HUES64 (cell line): Measurements from ENCODE around the gene AFAP1.
"Not testable (repeated sequence)": the region's sequence is repeated elsewhere in the genome, so short reads cannot be mapped to it uniquely, and the experiment has no call there.

ENCODE experiments used
- H3K27ac ChIP-seq: 2 replicates; pipeline ENCODE4 v1.7.0; 2013; ENCODE audit warnings: low read depth, low read length, inconsistent platforms
- H3K27me3 ChIP-seq: 2 replicates; pipeline ENCODE4 v1.6.1; 2013; ENCODE audit warnings: mild to moderate bottlenecking, low read length; ENCODE audit not compliant: insufficient read depth
- H3K36me3 ChIP-seq: 2 replicates; pipeline ENCODE4 v1.6.1; 2013; ENCODE audit warnings: mild to moderate bottlenecking, low read length; ENCODE audit not compliant: insufficient read depth
- H3K4me1 ChIP-seq: 2 replicates; pipeline ENCODE4 v1.6.1; 2013; ENCODE audit warnings: mild to moderate bottlenecking, low read length, moderate library complexity; ENCODE audit not compliant: insufficient read depth
- H3K4me3 ChIP-seq: 2 replicates; pipeline ENCODE4 v1.5.1; 2013; ENCODE audit warnings: mild to moderate bottlenecking, low read length, moderate library complexity
- H3K9ac ChIP-seq: 2 replicates; pipeline ENCODE4 v1.6.1; 2013; ENCODE audit warnings: mild to moderate bottlenecking, low read depth, low read length
- H3K9me3 ChIP-seq: 2 replicates; pipeline ENCODE4 v1.6.1; 2013; ENCODE audit warnings: low read depth, low read length; ENCODE audit not compliant: insufficient read depth
- WGBS: fragments of 150-250, 120-280 bp; methylation state at CpG from one replicate; pipeline ENCODE4 v1.1.7; 2013; ENCODE audit warnings: missing lambda C conversion rate; 5-methylcytosine and 5-hydroxymethylcytosine counted together

The AFAP1 gene

DNA sequence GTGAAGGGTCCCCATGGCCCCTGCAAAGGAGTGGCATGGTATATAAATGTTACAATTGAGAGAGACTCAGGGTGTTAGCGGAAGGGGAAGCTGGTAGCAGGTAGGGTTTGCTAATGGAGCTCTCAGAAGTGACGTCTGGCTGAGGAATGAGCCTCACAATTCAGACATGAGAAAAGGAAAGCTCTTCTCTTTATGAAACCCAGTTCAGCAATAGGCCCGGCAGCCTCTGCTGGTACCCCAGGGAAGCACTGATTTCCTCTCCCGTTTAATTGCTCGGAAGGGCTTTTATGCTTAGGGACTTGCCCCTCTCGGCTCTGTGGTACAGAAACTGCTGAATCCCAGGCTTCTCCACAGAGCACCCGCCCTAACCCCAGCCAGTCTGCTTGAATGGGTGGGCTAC lies 19.4 kb upstream of the AFAP1 start:
- Histone ChIP-seq H3K4me1 (peaks cover 12% of the 10 kb centered on the region), H3K27ac (no peak overlapping the region), H3K9ac (no peak overlapping the region), H3K36me3 (no peaks in the 10 kb centered on the region), H3K9me3 (no peaks in the 10 kb centered on the region), H3K4me3 (no peak overlapping the region), H3K27me3 (no peaks in the 10 kb centered on the region)
- 79% methylated on average over 7 of the region's 7 CpGs for WGBS

DNA sequence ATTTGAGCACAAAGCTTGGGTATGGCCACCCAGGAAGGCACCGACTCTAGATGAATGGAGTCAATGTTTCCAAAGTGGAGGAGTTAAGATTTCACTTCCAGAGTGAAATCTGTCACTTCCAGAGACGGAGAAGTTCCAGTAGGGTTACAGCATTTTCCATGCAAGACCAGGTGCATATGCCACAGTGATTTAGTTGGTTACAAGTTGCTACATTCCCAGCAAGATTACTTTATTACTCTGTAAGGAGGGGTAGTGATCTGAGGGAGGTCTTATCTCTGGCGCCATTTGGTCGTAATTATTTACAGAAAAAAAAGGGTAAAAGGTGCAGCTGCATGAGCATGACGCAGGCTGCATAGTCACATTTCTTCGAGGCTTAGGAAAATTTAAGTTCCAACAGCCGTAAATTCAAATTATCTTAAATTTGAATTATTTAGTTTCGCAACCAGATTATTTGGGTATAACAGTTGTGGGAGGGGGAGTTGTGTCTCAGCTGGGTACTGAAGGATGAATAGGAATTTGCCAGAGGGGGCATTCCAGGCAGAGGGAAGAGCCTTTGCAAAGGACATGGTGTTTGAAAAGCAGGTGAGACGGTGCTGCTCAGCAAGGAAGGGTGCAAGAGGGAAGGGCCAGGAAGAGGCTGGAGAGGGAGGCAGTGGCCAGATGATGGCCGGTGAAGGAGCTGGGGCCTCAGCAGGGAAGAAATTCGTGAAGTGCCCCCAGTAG lies 17.4 kb upstream of the AFAP1 start:
- 85% methylated on average over 11 of the region's 11 CpGs for WGBS
- Histone ChIP-seq H3K9me3 (no peaks in the 10 kb centered on the region), H3K9ac (no peak overlapping the region), H3K4me3 (no peak overlapping the region), H3K27me3 (no peaks in the 10 kb centered on the region), H3K36me3 (no peaks in the 10 kb centered on the region), H3K4me1 (peaks cover 12% of the 10 kb centered on the region), H3K27ac (no peak overlapping the region)

DNA sequence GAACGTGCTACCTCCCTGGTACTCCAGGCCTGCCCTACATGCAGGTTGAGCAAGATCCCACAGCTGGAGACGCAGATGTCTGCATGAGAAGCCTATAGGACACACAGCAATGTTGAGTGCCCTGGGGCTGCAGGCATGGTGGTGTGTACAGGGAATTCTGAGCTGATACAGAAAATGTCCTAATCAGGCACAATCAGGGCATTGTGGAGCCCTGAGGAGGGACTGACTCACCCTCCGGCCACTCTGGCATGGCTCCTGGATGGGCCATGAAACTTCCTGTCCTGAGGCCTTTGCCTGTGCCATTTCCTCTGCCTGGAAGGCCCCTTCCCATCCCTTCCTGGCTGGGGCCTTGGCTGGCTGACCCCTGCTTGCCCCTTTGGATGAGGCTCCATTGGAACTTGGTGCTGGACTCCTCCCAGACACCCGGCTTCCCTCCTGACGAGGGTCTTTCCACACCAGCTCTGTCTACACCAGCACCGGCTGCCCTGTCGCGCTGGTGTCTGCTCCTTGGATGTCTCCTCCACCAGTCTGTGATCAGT lies 16.7 kb upstream of the AFAP1 start:
- Histone ChIP-seq H3K9me3 (no peaks in the 10 kb centered on the region), H3K4me3 (no peak overlapping the region), H3K4me1 (peaks cover 12% of the 10 kb centered on the region), H3K27me3 (no peaks in the 10 kb centered on the region), H3K9ac (no peak overlapping the region), H3K36me3 (no peaks in the 10 kb centered on the region), H3K27ac (no peak overlapping the region)
- WGBS = 85% methylated on average over 8 of the region's 8 CpGs

DNA sequence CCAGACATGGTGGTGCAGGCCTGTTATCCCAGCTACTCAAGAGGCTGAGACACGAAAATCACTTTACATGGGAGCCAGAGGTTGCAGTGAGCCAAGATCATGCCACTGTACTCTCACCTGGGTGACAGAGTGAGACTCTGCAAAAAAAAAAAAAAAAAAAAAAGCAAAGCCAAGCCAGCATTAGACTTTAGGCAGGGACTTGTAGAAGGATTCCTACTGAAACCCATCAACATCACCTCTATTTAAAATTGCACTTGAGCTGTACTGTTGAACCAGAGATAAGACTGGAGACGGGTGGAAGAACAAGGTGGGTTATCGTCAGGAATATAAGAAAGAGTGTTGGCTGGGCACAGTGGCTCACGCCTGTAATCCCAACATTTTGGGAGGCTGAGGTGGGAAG lies 15.7 kb upstream of the AFAP1 start:
- WGBS = 94% methylated on average over 4 of the region's 4 CpGs
- no peaks in the 10 kb centered on the region for H3K27me3 ChIP-seq
- no peak overlapping the region for H3K4me3 ChIP-seq
- no peaks in the 10 kb centered on the region for H3K36me3 ChIP-seq
- H3K27ac ChIP-seq = no peak overlapping the region
- peaks cover 3% of the 10 kb centered on the region for H3K4me1 ChIP-seq
- H3K9me3 ChIP-seq = no peaks in the 10 kb centered on the region
- H3K9ac ChIP-seq = no peak overlapping the region

DNA sequence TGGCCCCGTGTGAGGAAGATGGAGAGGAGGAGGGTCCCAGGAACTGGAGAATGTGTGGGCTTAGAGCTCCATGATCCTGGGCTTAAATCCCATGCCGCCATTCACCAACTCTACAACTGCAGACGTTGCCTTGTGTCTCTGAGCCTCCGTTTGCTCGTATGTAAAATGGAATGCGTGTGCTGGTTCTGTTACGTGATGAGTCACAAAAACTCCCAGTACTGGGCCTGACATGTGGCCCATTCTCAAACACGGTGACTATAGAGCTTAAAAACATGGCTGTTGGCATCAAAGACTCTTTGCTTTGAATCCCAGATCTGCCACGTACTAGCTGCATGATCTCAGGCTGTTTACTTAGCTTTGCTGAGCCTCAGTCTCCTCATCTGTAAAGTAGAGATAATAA lies 13.0 kb upstream of the AFAP1 start:
- H3K27me3 ChIP-seq = no peaks in the 10 kb centered on the region
- no peaks in the 10 kb centered on the region for H3K9me3 ChIP-seq
- H3K4me3 ChIP-seq = no peak overlapping the region
- H3K27ac ChIP-seq = no peak overlapping the region
- peaks cover 3% of the 10 kb centered on the region; the same call in 1 of the 2 replicates for H3K4me1 ChIP-seq
- WGBS = 95% methylated on average over 9 of the region's 9 CpGs
- no peaks in the 10 kb centered on the region for H3K36me3 ChIP-seq
- H3K9ac ChIP-seq = no peak overlapping the region

DNA sequence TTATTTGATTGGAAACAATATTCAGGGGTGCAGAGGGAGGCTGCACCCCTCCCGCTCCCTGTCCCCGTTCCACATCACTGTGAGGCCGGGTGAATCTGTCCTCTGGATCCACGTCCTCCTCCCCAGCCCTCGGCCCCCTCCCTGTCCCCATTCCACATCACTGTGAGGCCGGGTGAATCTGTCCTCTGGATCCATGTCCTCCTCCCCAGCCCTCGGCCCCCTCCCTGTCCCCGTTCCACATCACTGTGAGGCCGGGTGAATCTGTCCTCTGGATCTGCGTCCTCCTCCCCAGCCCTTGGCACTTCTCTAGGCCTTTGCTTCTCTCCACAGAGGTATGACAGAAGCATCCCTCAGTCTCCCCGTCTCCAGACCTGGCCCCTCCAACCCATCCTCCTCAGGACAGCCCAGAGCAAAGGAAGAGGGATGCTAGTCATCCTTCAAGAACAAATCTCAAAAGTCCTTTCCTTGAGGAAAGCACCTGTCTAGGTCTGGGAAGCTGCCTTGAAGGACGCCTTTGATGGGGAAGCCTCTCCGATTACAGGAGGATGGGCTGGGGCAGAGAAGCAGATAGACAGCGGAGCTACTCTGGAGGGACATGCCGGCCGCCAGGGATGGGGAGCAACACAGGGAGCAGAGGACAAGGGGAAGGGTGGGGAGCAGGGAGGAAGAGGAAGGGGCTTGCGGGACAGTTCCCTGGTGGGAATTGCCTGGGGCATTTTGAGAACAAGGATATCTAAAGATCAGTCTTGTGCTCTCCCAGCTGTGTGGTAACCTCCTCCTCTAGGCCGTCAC lies 10.8 kb upstream of the AFAP1 start:
- no peaks in the 10 kb centered on the region for H3K27me3 ChIP-seq
- no peaks in the 10 kb centered on the region for H3K36me3 ChIP-seq
- no peak overlapping the region for H3K4me3 ChIP-seq
- H3K9me3 ChIP-seq = no peaks in the 10 kb centered on the region
- H3K4me1 ChIP-seq = no peaks in the 10 kb centered on the region
- WGBS = 89% methylated on average over 18 of the region's 18 CpGs
- no peak overlapping the region for H3K27ac ChIP-seq
- H3K9ac ChIP-seq = no peak overlapping the region

DNA sequence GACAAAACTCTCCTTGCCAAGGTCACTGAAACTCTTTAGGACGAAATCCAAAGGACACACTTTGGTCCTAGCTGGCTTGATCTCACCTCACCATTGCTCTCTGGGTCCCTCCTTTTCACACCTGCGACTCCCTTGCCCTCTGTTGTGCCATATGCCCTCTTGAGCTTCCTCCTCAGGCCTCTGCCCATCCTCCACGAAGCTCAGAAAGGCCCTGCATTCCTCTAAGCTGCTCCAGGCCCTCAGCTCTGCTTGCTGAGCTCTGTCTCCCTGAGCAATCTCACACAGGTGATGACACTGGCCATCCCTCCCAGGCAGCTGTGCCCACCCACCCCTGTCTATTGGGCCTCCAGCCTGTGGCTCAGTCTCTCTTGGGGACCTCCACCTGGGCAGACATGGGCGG lies 10.1 kb upstream of the AFAP1 start:
- 83% methylated on average over 4 of the region's 4 CpGs for WGBS
- H3K9me3 ChIP-seq = no peaks in the 10 kb centered on the region
- no peak overlapping the region for H3K27ac ChIP-seq

DNA sequence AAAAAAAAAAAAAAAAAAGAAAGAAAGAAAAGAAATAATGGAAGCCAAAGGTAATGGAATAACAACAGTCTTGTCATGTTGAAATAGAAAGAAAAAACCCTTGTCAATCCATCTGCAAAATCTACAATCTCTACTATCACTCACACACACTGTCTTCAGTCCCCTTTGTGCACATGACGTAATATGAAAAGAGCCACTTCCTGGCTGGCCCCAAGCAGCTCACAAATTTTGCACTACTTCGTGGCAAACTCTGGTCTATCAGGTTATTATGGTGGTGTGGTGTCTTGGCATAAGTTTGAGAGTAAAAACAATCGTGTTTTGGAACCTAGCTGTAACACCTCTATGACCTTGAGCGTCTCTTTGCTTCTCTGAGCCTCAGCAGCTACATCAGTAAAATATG lies 8.3 kb upstream of the AFAP1 start:
- Histone ChIP-seq H3K9me3 (no peaks in the 10 kb centered on the region), H3K9ac (no peak overlapping the region), H3K4me1 (no peaks in the 10 kb centered on the region), H3K4me3 (no peak overlapping the region), H3K36me3 (no peaks in the 10 kb centered on the region), H3K27me3 (no peaks in the 10 kb centered on the region), H3K27ac (no peak overlapping the region)
- 90% methylated on average over 4 of the region's 4 CpGs for WGBS

More for the DNA sequence above, 10.1 kb upstream of the AFAP1 start:
- Histone ChIP-seq H3K4me1 (no peaks in the 10 kb centered on the region), H3K27me3 (no peaks in the 10 kb centered on the region), H3K36me3 (no peaks in the 10 kb centered on the region), H3K9ac (no peak overlapping the region), H3K4me3 (no peak overlapping the region)

DNA sequence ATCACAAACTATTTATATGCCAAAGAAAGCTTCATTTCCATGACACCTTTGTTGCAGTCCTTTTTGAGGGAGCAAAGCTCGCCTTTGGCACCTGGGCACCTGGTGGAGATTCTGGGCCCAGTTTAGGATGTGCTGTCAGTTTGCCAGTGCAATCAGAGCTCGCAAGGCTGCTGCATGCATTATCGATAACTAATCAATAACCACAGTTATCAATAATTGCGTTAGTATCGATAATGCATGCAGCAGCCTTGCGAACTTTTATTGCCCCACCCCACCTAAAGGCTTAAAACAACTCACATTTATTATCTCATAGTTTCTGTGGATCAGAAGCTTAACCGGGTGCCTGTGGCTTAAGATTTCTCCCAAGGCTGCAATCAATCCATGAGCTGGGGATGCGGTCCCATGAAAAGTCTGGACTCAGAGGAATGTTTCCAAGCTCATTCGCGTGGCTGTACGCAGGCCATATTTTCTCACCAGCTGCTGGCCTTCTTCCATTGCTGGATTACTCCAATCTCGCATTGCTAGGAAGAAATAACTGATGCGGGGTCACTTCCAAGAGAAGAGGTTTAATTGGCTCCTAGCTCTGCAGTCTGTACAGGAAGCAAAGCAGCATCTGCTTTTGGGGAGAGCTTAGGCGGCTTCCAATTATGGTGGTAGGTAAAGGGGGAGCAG lies 6.2 kb upstream of the AFAP1 start:
- no peak overlapping the region for H3K4me3 ChIP-seq
- WGBS = 91% methylated on average over 14 of the region's 14 CpGs
- no peak overlapping the region for H3K27ac ChIP-seq

DNA sequence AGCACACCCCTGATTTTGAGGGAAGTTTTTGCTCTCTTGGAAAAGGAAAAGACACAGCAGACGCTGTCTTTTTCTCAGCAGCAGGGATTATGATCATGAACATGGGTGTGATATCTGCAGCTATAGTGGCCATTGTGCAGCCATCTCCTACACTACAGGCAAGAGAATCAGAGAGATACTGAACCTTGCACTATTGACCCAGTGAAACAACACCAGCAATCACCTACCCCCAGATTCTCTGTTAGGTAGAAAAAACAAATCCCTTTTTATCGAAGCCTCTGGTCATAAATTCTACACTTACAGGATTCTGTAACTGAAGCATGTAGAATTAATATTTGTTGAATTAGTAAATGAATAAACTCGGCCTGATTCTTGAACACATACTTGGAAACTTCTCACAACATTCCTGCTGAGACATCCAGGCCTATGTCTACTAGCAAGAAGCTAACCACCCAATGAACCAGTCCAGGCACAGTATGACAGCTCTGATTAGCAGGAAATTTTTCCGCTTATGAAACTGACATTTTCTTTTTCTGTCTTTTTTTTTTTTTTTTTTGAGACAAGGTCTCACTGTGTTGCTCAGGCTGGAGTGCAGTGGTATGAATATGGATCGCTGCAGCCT lies 5.0 kb upstream of the AFAP1 start:
- WGBS = 98% methylated on average over 5 of the region's 5 CpGs

More for the DNA sequence above, 6.2 kb upstream of the AFAP1 start:
- H3K36me3 ChIP-seq = no peaks in the 10 kb centered on the region
- H3K27me3 ChIP-seq = no peaks in the 10 kb centered on the region
- H3K9me3 ChIP-seq = no peaks in the 10 kb centered on the region
- H3K4me1 ChIP-seq = peaks cover 2% of the 10 kb centered on the region; the same call in 1 of the 2 replicates
- H3K9ac ChIP-seq = no peak overlapping the region

DNA sequence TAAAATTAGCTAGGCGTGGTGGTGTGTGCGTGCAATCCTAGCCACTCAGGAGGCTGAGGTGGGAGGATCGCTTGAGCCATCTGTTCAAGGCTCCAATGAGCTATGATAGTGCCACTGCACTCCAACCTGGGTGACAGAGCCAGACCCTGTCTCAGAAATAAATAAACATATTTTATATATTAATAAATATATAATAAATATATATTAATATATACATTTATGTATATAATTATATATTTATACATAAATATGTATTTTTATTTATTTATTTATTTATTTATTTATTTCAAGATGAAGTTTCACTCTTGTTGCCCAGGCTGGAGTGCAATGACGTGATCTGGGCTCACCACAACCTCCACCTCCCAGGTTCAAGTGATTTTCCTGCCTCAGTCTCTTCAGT lies 4.0 kb upstream of the AFAP1 start:
- not testable (repeated sequence) for H3K9ac ChIP-seq, H3K27me3 ChIP-seq, H3K9me3 ChIP-seq, H3K4me1 ChIP-seq, H3K27ac ChIP-seq, H3K4me3 ChIP-seq, H3K36me3 ChIP-seq
- WGBS = 98% methylated on average over 4 of the region's 4 CpGs

More for the DNA sequence above, 5.0 kb upstream of the AFAP1 start:
- H3K4me3 ChIP-seq = no peak overlapping the region
- no peaks in the 10 kb centered on the region for H3K36me3 ChIP-seq
- H3K9me3 ChIP-seq = no peaks in the 10 kb centered on the region
- H3K27ac ChIP-seq = no peak overlapping the region
- H3K27me3 ChIP-seq = no peaks in the 10 kb centered on the region
- no peak overlapping the region for H3K9ac ChIP-seq
- peaks cover 4% of the 10 kb centered on the region; the same call in 1 of the 2 replicates for H3K4me1 ChIP-seq
